Breast epithelium (tissue), 3 donors: ENCODE measurements around the gene HDAC4.

ENCODE experiments used
- CTCF ChIP-seq, 3 donors: fragments of 450-650 bp; IDR thresholded peaks; one replicate each; pipeline ENCODE4 v1.5.1; 2016 to 2017; ENCODE audit warnings: antibody characterized with exemption in 3 of 3, mild to moderate bottlenecking in 3 of 3, moderate library complexity in 3 of 3
- POLR2A ChIP-seq: fragments of 450-650 bp; IDR thresholded peaks from one replicate; pipeline ENCODE4 v1.6.1; 2016; ENCODE audit warnings: antibody characterized with exemption, mild to moderate bottlenecking, moderate library complexity
- POLR2AphosphoS5 ChIP-seq, 3 donors: sonication (generic); formaldehyde crosslinking; IDR thresholded peaks; one replicate each; pipeline ENCODE4 v1.6.1; 2017; ENCODE audit warnings: antibody characterized with exemption in 3 of 3

GRCh38 chr2:239375278-239376061 is 25.4 kb downstream of the HDAC4 start:
- TF ChIP-seq CTCF (IDR thresholded peaks at IDR 0.05) (no peak), POLR2AphosphoS5 (IDR thresholded peaks at IDR 0.05) (no peak), POLR2A (no peak)
